Sigmoid colon (tissue), 7 donors: Measurements from ENCODE around the gene EGR1. TPM values are rescaled to one million over a fixed set of nuclear protein-coding genes. Genes with fewer than 3 reads are reported as not detected.
A peak's percentile ranks its signal among the peaks of the same experiment; 100 is the strongest.

ENCODE experiments used
- DNase-seq: peaks from one replicate; pipeline ENCODE4 v3.0.0-alpha.2; 2019
- H3K27ac ChIP-seq, 4 donors: fragments of 200-600 bp; sonication (generic); one replicate each; pipeline ENCODE4 v1.5.1; 2016 to 2019; ENCODE audit warnings: mild to moderate bottlenecking in 1 of 4
- H3K27me3 ChIP-seq, 3 donors: fragments of 200-600 bp; sonication (generic); one replicate each; pipeline ENCODE4 v1.5.1; 2019; ENCODE audit warnings: mild to moderate bottlenecking in 1 of 3
- H3K36me3 ChIP-seq, 4 donors: fragments of 200-600 bp; sonication (generic); one replicate each; pipeline ENCODE4 v1.5.1; 2016 to 2019
- H3K4me1 ChIP-seq, 4 donors: fragments of 200-600 bp; sonication (generic); one replicate each; pipeline ENCODE4 v1.5.1; 2017 to 2019
- H3K4me3 ChIP-seq, 4 donors: fragments of 200-600 bp; sonication (generic); one replicate each; pipeline ENCODE4 v1.5.1; 2017 to 2019; ENCODE audit warnings: mild to moderate bottlenecking in 2 of 4, moderate library complexity in 1 of 4
- H3K9me3 ChIP-seq, 4 donors: fragments of 200-600 bp in 3 of 4; sonication (generic) in 3 of 4; one replicate each; pipeline versions ENCODE4 v1.5.1 to v1.6.1; 2013 to 2019
- CTCF ChIP-seq, 4 experiments: fragments of 450-650 bp in 3 of 4; fragments of 200-600 bp in 1 of 4; IDR thresholded peaks; one replicate each; pipeline ENCODE4 v1.5.1; 2016 to 2019; ENCODE audit warnings: antibody characterized with exemption in 4 of 4, mild to moderate bottlenecking in 3 of 4, moderate library complexity in 2 of 4
- EP300 ChIP-seq, 4 donors: sonication (generic); formaldehyde crosslinking; IDR thresholded peaks; one replicate each; pipeline ENCODE4 v1.6.1; 2017; ENCODE audit warnings: antibody characterized with exemption in 4 of 4
- POLR2A ChIP-seq, 2 donors: fragments of 450-650 bp; IDR thresholded peaks; one replicate each; pipeline ENCODE4 v1.6.1; 2016; ENCODE audit warnings: antibody characterized with exemption in 2 of 2, mild to moderate bottlenecking in 2 of 2, moderate library complexity in 2 of 2
- POLR2AphosphoS5 ChIP-seq, 4 donors: sonication (generic); formaldehyde crosslinking; IDR thresholded peaks; one replicate each; pipeline ENCODE4 v1.6.1; 2017; ENCODE audit warnings: antibody characterized with exemption in 4 of 4
- WGBS, 2 donors: extraction: QIAGEN DNeasy Blood & Tissue Kit; methylation state at CpG; one replicate each; pipeline ENCODE4 v1.1.7; 2013; 5-methylcytosine and 5-hydroxymethylcytosine counted together
- intact Hi-C: fragments of 100-400 bp; cut with DNase I; formaldehyde crosslinking; loops from one replicate; pipeline ENCODE4 v1.15.1; 2023
- polyA plus RNA-seq, 3 donors: library from polyadenylated mRNA; stranded (reverse); fragments of 200-250 nt; gene quantifications; one replicate each; pipeline ENCODE4 v1.2.3, GENCODE V29; 2013
- total RNA-seq, 4 donors: library from RNA; depleted of rRNA; stranded (reverse); fragments of >200 nt; gene quantifications; one replicate each; pipeline ENCODE4 v1.1.0, GENCODE V29; 2016
- donor health status: healthy with polysubstance abuse.
- donor health status: Bipolar disorder and iron deficiency.
- donor health status: healthy.

Gene EGR1
- total and polyA plus RNA-seq, 7 donors, result 17.6 to 146 (median 69.1) TPM

- Histone ChIP-seq H3K4me1 (peaks cover 0 to 22% (median 16%) of the 10 kb centered on the region in 4 donors), H3K36me3 (no peaks in the 10 kb centered on the region), H3K4me3 (no peak overlapping the region), H3K9me3 (no peaks in the 10 kb centered on the region), H3K27me3 (no peaks in the 10 kb centered on the region), H3K27ac (no peak overlapping the region)
- 86 to 87% methylated on average over 9 of the region's 9 CpGs for WGBS, 2 donors
- no peak for DNase-seq
- intact Hi-C loops, result no loop called here
- TF ChIP-seq EP300 (IDR thresholded peaks at IDR 0.05) (no peak), POLR2AphosphoS5 (IDR thresholded peaks at IDR 0.05) (no peak)
Measured at GRCh38 chr5:138458856-138459255, 6.4 kb upstream of the EGR1 start.

GRCh38 chr5:138459311-138459933 is 5.9 kb upstream of the EGR1 start:
- no peak overlapping the region for H3K4me3 ChIP-seq
- H3K36me3 ChIP-seq, result no peaks in the 10 kb centered on the region
- no peak for DNase-seq
- no peaks in the 10 kb centered on the region for H3K27me3 ChIP-seq
- 59 to 87% methylated on average over 11 of the region's 11 CpGs for WGBS, 2 donors
- intact Hi-C loops, result no loop called here
- H3K27ac ChIP-seq, result no peak overlapping the region
- no peaks in the 10 kb centered on the region for H3K9me3 ChIP-seq
- H3K4me1 ChIP-seq, result peaks cover 0 to 22% (median 16%) of the 10 kb centered on the region in 4 donors
- TF ChIP-seq CTCF (IDR thresholded peaks at IDR 0.05) (no peak), EP300 (IDR thresholded peaks at IDR 0.05) (no peak), POLR2A (IDR thresholded peaks at IDR 0.05) (no peak), POLR2AphosphoS5 (IDR thresholded peaks at IDR 0.05) (no peak)

GRCh38 chr5:138460032-138460693 is 5.1 kb upstream of the EGR1 start:
- intact Hi-C loops, result no loop called here
- Histone ChIP-seq H3K4me1 (peaks cover 0 to 22% (median 16%) of the 10 kb centered on the region in 4 donors), H3K4me3 (no peak overlapping the region), H3K9me3 (no peaks in the 10 kb centered on the region), H3K27ac (no peak overlapping the region), H3K36me3 (no peaks in the 10 kb centered on the region), H3K27me3 (no peaks in the 10 kb centered on the region)
- 78 to 82% methylated on average over 4 of the region's 4 CpGs for WGBS, 2 donors
- DNase-seq, result no peak
- TF ChIP-seq POLR2A (IDR thresholded peaks at IDR 0.05) (no peak), EP300 (IDR thresholded peaks at IDR 0.05) (no peak), POLR2AphosphoS5 (IDR thresholded peaks at IDR 0.05) (no peak), CTCF (IDR thresholded peaks at IDR 0.05) (no peak)

GRCh38 chr5:138461343-138462125 is 3.7 kb upstream of the EGR1 start:
- Histone ChIP-seq H3K27ac (peak overlapping the region in 3 of 4 donors; percentile 3 to 30 (median 23)), H3K9me3 (no peaks in the 10 kb centered on the region), H3K27me3 (no peaks in the 10 kb centered on the region), H3K4me1 (peaks cover 0 to 31% (median 23%) of the 10 kb centered on the region in 4 donors), H3K36me3 (no peaks in the 10 kb centered on the region), H3K4me3 (no peak overlapping the region)
- 81 to 83% methylated on average over 11 of the region's 11 CpGs for WGBS, 2 donors
- TF ChIP-seq CTCF (IDR thresholded peaks at IDR 0.05) (no peak), POLR2AphosphoS5 (IDR thresholded peaks at IDR 0.05) (no peak), EP300 (IDR thresholded peaks at IDR 0.05) (no peak), POLR2A (IDR thresholded peaks at IDR 0.05) (no peak)
- DNase-seq, result no peak
- intact Hi-C loops, result no loop called here
